Astrocyte of the spinal cord (primary cell): ENCODE data around the gene ELFN2.

ENCODE experiments used
- DNase-seq: peaks from one replicate; pipeline ENCODE4 v3.0.0; 2011; ENCODE audit warnings: low read depth, low spot score
- H3K4me3 ChIP-seq: 2 replicates; pipeline ENCODE4 v1.5.1; 2011; ENCODE audit warnings: low read depth, mild to moderate bottlenecking, low read length, moderate library complexity
- CTCF ChIP-seq: IDR thresholded peaks from 2 replicates; pipeline ENCODE4 v1.5.1; 2012; ENCODE audit warnings: low read depth, mild to moderate bottlenecking, low read length, inconsistent platforms
- in situ Hi-C: cut with HindIII; loops from 2 replicates; pipeline ENCODE4 v1.10.0; 2017; ENCODE audit warnings: low sequenced_read_pairs

Gene ELFN2

GRCh38 chr22:37462436-37462835 is 35.2 kb upstream of the ELFN2 start:
- no peak for DNase-seq
- TF ChIP-seq CTCF: no peak
- H3K4me3 ChIP-seq: no peak overlapping the region
- in situ Hi-C loops: no loop called here

DNA sequence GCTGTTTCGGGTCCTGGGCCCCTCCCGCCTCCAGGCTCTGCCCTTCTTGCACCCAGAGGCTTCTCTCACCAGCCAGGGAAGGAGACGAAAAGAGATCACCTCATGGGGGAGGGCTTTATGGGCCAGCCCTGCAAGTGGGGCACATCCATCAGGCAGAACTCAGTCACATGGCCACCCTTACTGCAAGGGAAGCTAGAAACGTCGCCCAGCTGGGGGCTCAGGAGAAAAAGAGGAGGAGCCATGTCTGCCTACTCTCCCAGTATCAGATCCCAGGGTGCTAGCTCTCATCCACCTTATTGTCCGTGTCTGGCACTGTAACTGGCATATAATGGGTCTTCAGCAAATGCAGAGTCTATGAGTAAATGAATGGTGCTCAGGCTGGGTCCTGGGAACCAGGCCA is 34.7 kb upstream of the ELFN2 start:
- H3K4me3 ChIP-seq: no peak overlapping the region
- in situ Hi-C loops: no loop called here
- DNase-seq: no peak
- TF ChIP-seq CTCF: no peak

DNA sequence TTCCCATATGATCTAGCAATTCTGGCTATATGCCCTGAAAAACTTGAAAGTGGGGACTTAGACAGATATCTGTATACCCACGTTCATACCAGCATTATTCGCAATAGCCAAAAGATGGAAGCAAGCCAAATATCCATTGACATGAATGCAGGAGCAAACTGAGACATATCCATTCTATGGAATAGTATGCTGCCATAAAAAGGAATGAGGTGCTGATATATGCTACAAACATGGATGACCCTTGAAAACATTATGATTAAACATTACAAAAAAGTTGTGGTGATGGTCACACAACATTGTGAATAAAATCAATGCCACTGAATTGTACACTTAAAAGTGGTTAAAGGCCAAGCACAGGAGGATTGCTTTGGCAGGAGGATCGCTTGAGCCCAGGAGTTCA is 33.4 kb upstream of the ELFN2 start:
- H3K4me3 ChIP-seq: no peak overlapping the region
- in situ Hi-C loops: no loop called here
- TF ChIP-seq CTCF: no peak
- no peak for DNase-seq

GRCh38 chr22:37459206-37459605 is 31.9 kb upstream of the ELFN2 start:
- in situ Hi-C loops: no loop called here
- DNase-seq: no peak
- H3K4me3 ChIP-seq: no peak overlapping the region
- no peak for TF ChIP-seq CTCF

DNA sequence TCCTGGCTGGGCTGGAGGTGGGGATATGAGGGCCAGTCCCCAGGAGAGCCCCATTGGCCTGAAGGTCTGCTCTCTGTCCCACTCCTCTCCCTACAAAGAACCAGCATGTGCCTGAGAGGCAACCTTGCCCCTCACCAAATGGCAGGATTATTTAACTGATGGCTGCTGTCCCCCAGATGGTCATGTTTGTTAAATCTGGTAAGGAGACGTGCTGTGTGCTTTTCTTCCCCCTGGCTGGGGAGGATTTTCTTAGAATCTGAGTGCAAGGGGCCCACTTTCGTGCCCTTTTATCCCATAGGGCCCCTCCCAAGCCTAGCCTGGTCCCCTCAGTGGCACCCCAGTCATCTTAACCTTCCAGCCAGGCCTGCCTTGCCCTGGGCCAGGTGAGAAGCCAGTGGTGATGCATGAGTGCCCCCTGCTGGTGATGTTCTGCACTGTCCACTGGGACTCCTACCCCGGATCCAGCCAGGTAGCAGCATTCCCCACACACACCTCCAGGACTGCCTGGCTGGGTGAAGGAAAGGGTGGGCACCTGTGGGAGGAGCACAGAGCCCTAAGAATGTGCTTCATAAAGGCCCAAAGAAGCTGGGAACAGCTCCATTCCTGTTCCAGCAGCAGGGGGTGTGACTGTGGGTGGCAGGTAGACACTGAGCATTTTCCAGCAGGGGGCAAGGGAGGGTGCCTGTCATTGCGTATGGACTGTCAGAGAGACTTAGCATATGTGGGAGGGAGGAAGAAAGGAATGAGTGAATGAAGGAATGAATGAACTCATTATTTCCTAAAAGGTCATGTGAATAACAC is 30.0 kb upstream of the ELFN2 start:
- in situ Hi-C loops: no loop called here
- TF ChIP-seq CTCF: peak; percentile 93
- no peak overlapping the region for H3K4me3 ChIP-seq
- DNase-seq: peak; percentile 52

- no peak for DNase-seq
- TF ChIP-seq CTCF: no peak
- in situ Hi-C loops: no loop called here
- no peak overlapping the region for H3K4me3 ChIP-seq
Measured at GRCh38 chr22:37456346-37456745, 29.1 kb upstream of the ELFN2 start.

GRCh38 chr22:37455896-37456295 is 28.6 kb upstream of the ELFN2 start:
- no peak overlapping the region for H3K4me3 ChIP-seq
- in situ Hi-C loops: no loop called here

More at GRCh38 chr22:37455896-37456295, 28.6 kb upstream of the ELFN2 start:
- no peak for DNase-seq
- TF ChIP-seq CTCF: no peak
